Stimulated activated CD8-positive, alpha-beta memory T cell treated with anti-CD3 and anti-CD28 coated beads, Interleukin-4, amount 100 ng/mL, for 48 hours (primary cell): ENCODE results near the gene ERCC2.
"Not testable (repeated sequence)": the region's sequence is repeated elsewhere in the genome, so short reads cannot be mapped to it uniquely, and the experiment has no call there.

Experiments
- DNase-seq: peaks from one replicate; pipeline ENCODE4 v3.0.0-alpha.2; 2020

The ERCC2 gene

GRCh38 chr19:45327404-45328143 lies 42.8 kb downstream of the ERCC2 start:
- DNase-seq: no peak

GRCh38 chr19:45324349-45324907 lies 45.9 kb downstream of the ERCC2 start:
- no peak for DNase-seq

GRCh38 chr19:45323671-45324081 lies 46.7 kb downstream of the ERCC2 start:
- DNase-seq: no peak

- no peak for DNase-seq
These were observed 47.6 kb downstream of the ERCC2 start, which contains the start of gene CKM for GRCh38 chr19:45322744-45323281. TSS of gene CKM (minus strand) at chr19:45322875. CDS start at chr19:45319713, 3,162 bp downstream.

- DNase-seq: no peak
These were observed 48.1 kb downstream of the ERCC2 start for GRCh38 chr19:45322311-45322710.

- DNase-seq: no peak
These were observed 48.5 kb downstream of the ERCC2 start for GRCh38 chr19:45321848-45322247.

GRCh38 chr19:45320997-45321775 lies 49.2 kb downstream of the ERCC2 start:
- no peak for DNase-seq

GRCh38 chr19:45315304-45315703 lies 55.1 kb downstream of the ERCC2 start:
- no peak for DNase-seq

- DNase-seq: no peak
These were observed 55.6 kb downstream of the ERCC2 start for GRCh38 chr19:45314708-45315245.

- not testable (repeated sequence) for DNase-seq
These were observed 58.1 kb downstream of the ERCC2 start for GRCh38 chr19:45312285-45312684.

GRCh38 chr19:45311621-45312020 lies 58.8 kb downstream of the ERCC2 start:
- DNase-seq: no peak

GRCh38 chr19:45309322-45309721 lies 61.1 kb downstream of the ERCC2 start:
- not testable (repeated sequence) for DNase-seq

GRCh38 chr19:45307361-45307760 lies 63.0 kb downstream of the ERCC2 start:
- DNase-seq: no peak

GRCh38 chr19:45306518-45307027 lies 63.8 kb downstream of the ERCC2 start:
- no peak for DNase-seq

- no peak for DNase-seq
These were observed 64.3 kb downstream of the ERCC2 start for GRCh38 chr19:45306040-45306439.

- DNase-seq: no peak
These were observed 65.0 kb downstream of the ERCC2 start for GRCh38 chr19:45305421-45305820.

- DNase-seq: no peak
These were observed 65.4 kb downstream of the ERCC2 start for GRCh38 chr19:45305007-45305406.

GRCh38 chr19:45304141-45304926 lies 66.0 kb downstream of the ERCC2 start:
- DNase-seq: no peak

- no peak for DNase-seq
These were observed 66.9 kb downstream of the ERCC2 start for GRCh38 chr19:45303269-45304060.

GRCh38 chr19:45302416-45302815 lies 68.0 kb downstream of the ERCC2 start:
- DNase-seq: no peak
